HUES64 (cell line): Measurements from ENCODE around the gene PAXX.
"Not testable (repeated sequence)": the region's sequence is repeated elsewhere in the genome, so short reads cannot be mapped to it uniquely, and the experiment has no call there.

Source experiments
- H3K27ac ChIP-seq: 2 replicates; pipeline ENCODE4 v1.7.0; 2013; ENCODE audit warnings: low read depth, low read length, inconsistent platforms
- H3K27me3 ChIP-seq: 2 replicates; pipeline ENCODE4 v1.6.1; 2013; ENCODE audit warnings: mild to moderate bottlenecking, low read length; ENCODE audit not compliant: insufficient read depth
- H3K36me3 ChIP-seq: 2 replicates; pipeline ENCODE4 v1.6.1; 2013; ENCODE audit warnings: mild to moderate bottlenecking, low read length; ENCODE audit not compliant: insufficient read depth
- H3K4me1 ChIP-seq: 2 replicates; pipeline ENCODE4 v1.6.1; 2013; ENCODE audit warnings: mild to moderate bottlenecking, low read length, moderate library complexity; ENCODE audit not compliant: insufficient read depth
- H3K4me3 ChIP-seq: 2 replicates; pipeline ENCODE4 v1.5.1; 2013; ENCODE audit warnings: mild to moderate bottlenecking, low read length, moderate library complexity
- H3K9ac ChIP-seq: 2 replicates; pipeline ENCODE4 v1.6.1; 2013; ENCODE audit warnings: mild to moderate bottlenecking, low read depth, low read length
- H3K9me3 ChIP-seq: 2 replicates; pipeline ENCODE4 v1.6.1; 2013; ENCODE audit warnings: low read depth, low read length; ENCODE audit not compliant: insufficient read depth
- WGBS: fragments of 150-250, 120-280 bp; methylation state at CpG from one replicate; pipeline ENCODE4 v1.1.7; 2013; ENCODE audit warnings: missing lambda C conversion rate; 5-methylcytosine and 5-hydroxymethylcytosine counted together

PAXX gene

DNA sequence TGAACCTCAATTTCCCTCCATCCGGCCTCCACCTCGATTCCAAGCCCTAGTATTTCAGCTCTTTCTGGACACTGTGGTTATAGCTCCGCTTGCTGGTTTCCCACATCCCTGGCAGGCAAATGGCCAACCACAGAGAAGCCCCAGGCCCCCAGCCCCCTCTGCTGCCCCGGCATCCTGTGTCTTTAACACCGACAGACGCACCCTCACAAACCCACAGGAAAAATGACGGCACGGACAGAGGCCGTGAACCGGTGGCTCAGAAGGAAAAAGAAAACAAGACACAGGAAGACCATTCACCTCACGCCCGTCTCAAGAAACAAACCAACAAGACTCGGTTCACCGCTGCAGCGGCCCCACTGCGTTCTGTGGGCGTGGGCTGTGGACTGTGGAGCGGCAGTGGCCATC lies 5.6 kb downstream of the PAXX start:
- peaks cover 5% of the 10 kb centered on the region; the same call in 1 of the 2 replicates for H3K36me3 ChIP-seq
- WGBS: 93% methylated on average over 18 of the region's 18 CpGs
- H3K4me1 ChIP-seq: peaks cover 9% of the 10 kb centered on the region
- H3K9ac ChIP-seq: no peak overlapping the region
- H3K27me3 ChIP-seq: 0 out of 2 replicates have a peak, but pooled peaks cover 6% of the 10 kb centered on the region
- H3K27ac ChIP-seq: no peak overlapping the region
- H3K9me3 ChIP-seq: no peaks in the 10 kb centered on the region
- no peak overlapping the region for H3K4me3 ChIP-seq

DNA sequence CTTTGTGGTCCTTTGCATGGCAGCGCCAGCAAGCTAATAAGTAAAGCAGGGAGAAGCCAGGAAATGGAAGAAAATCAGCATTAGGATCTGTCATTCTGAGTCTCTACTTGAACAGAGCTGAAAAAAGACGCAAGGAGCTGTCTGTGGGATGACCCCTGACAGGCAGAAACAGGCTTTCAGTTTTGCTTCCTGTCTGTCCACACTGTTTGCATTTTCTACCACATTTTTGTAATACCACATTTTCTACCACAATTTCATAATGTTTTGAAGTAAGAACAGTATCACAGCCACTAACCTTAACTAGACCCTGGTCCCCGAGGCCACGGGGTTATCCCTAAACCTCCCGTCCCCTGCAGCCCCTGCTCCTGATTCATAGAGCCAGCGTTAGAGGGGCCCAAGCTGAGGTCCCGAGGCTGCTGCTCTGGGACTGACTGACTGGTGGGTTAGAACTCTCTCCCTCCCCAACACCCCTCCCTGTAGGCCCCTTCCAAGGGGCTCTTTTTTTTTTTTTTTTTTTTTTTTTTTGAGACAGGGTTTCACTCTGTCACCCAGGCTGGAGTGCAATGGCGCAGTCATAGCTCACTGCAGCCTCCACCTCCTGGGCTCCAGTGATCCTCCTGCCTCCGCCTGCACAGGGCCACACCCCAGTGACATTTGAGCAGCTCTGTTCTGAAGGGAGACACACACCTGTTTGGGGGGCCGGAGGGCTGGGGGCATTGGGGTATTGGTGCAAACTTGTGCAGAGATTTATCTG lies 8.1 kb downstream of the PAXX start:
- peaks cover 9% of the 10 kb centered on the region for H3K4me1 ChIP-seq
- H3K9me3 ChIP-seq: no peaks in the 10 kb centered on the region
- H3K9ac ChIP-seq: no peak overlapping the region
- no peaks in the 10 kb centered on the region for H3K36me3 ChIP-seq
- no peak overlapping the region for H3K27ac ChIP-seq
- no peak overlapping the region for H3K4me3 ChIP-seq
- WGBS: 91% methylated on average over 10 of the region's 10 CpGs
- 0 out of 2 replicates have a peak, but pooled peaks cover 2% of the 10 kb centered on the region for H3K27me3 ChIP-seq

DNA sequence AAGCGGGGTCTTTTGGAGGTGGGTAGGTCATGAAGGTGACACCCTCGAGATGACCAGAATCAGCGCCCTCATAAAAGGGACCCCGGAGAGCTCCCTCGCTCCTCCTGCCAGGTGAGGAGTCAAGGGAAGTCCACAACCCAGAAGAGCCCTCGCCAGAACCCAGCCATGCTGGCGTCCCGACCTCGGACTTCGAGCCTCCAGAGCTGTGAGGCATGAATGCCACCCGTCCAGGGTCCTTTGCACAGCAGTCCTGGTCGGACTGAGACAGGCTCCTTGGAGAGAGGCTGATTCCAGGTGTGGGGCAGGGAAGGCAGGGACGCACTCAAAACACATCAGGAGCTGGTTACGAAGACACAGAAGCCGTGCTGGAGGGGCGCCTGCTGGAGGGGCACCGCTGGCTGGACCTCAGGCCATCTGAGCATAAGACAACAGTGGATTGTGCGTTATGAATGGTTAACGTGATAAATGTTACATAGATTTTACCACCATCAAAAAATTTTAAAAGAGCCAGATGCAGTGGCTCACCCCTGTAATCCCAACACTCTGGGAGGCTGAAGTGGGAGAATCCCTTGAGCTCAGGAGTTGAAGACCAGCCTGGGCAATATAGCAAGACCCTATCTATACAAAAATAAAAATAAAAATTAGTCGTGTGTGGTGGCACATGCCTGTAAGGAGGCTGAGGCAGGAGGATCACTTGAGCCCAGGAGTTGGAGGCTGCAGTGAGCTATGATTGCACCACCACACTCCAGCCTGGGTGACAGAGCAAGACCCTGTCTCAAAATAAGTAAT lies 9.8 kb downstream of the PAXX start:
- no peaks in the 10 kb centered on the region for H3K9me3 ChIP-seq
- H3K27ac ChIP-seq: no peak overlapping the region
- no peak overlapping the region for H3K9ac ChIP-seq
- H3K4me1 ChIP-seq: peaks cover 3% of the 10 kb centered on the region; the same call in 1 of the 2 replicates
- WGBS: 94% methylated on average over 19 of the region's 20 CpGs
- no peaks in the 10 kb centered on the region for H3K27me3 ChIP-seq
- no peaks in the 10 kb centered on the region for H3K36me3 ChIP-seq
- H3K4me3 ChIP-seq: no peak overlapping the region

DNA sequence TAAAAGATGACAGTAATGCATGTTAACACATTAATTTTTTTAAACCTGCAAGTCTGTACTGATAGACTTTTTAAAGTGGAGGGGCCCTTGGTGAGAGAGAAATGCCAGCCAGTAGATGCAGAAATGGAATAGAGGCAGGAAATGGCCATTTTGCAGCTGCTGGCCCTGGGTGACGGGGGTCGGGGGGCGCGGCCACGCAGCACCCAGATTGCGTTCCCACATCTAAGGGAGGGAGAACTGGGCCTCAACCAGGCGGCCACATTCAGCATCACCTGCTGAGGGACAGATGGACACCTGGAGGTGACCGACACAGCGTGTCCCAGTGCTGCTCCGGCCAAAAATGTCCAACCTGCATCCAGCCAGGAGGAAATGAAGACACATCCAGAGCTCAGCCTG lies 10.4 kb downstream of the PAXX start:
- Histone ChIP-seq H3K9me3 (no peaks in the 10 kb centered on the region), H3K4me1 (no peaks in the 10 kb centered on the region), H3K9ac (no peak overlapping the region), H3K27ac (no peak overlapping the region), H3K36me3 (no peaks in the 10 kb centered on the region), H3K27me3 (no peaks in the 10 kb centered on the region), H3K4me3 (no peak overlapping the region)
- WGBS: 95% methylated on average over 10 of the region's 10 CpGs

DNA sequence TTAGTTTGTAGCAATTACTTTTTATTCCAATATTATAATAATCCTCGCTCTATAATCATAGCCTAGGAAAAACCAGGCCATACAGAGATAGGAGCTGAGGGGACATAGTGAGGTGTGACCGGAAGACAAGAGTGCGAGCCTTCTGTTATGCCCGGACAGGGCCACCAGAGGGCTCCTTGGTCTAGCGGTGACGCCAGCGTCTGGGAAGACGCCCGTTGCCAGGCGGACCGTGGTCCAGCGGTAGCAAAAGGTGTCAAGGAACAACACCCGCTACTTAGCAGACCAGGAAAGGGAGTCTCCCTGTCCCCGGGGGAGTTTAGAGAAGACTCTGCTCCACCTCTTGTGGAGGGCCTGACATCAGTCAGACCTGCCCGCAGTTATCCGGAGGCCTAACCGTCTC lies 12.1 kb downstream of the PAXX start:
- not testable (repeated sequence) for H3K27me3 ChIP-seq, H3K4me3 ChIP-seq, H3K9me3 ChIP-seq, H3K4me1 ChIP-seq, H3K9ac ChIP-seq, H3K27ac ChIP-seq, H3K36me3 ChIP-seq
- 43% methylated on average over 16 of the region's 17 CpGs for WGBS

DNA sequence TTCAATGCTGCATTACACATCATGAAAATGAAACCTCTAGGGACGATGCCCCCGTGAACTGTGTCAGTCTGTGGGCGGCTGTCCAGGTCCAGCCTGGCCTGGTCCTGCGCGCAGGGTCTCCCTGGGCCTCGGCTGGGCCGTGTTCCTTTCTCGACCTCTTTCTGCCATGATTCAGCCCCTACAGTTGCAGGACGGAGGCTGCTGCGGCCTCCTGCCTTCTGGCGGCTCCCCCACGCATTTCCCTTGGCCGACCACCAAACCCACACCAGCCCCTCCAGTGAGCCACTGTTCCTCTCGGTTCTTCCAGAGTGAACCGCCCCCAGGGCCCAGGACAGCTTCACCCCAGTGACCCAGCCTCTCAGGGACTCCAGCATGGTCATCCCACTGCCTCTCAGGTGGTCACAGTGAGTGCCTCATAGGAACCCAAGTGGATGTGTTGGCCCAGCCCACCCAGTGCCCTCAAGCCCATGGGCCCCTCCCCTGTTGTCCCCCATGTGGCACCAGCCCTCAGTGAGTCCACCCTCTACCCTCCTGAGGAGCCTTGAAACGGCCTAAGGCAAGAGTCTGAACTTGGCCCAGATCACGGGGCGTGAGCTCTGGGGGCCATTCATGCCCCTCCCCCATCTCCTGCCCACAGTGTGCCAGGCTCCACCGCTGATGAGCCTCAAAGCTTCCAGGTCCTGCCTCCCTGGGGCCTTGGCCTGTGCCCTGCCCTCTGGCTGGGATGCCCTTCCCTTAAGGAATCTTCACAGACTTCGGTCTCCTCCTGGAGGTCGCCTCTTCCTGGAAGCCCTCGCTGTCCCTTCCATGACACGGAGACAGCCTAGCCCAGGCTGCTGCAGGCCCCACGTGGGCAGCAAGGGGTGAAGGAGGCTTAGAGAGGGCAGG lies 14.1 kb downstream of the PAXX start:
- WGBS: 92% methylated on average over 24 of the region's 24 CpGs
- Histone ChIP-seq H3K4me1 (no peaks in the 10 kb centered on the region), H3K9ac (no peak overlapping the region), H3K27me3 (no peaks in the 10 kb centered on the region), H3K27ac (no peak overlapping the region), H3K36me3 (no peaks in the 10 kb centered on the region), H3K4me3 (no peak overlapping the region), H3K9me3 (no peaks in the 10 kb centered on the region)

DNA sequence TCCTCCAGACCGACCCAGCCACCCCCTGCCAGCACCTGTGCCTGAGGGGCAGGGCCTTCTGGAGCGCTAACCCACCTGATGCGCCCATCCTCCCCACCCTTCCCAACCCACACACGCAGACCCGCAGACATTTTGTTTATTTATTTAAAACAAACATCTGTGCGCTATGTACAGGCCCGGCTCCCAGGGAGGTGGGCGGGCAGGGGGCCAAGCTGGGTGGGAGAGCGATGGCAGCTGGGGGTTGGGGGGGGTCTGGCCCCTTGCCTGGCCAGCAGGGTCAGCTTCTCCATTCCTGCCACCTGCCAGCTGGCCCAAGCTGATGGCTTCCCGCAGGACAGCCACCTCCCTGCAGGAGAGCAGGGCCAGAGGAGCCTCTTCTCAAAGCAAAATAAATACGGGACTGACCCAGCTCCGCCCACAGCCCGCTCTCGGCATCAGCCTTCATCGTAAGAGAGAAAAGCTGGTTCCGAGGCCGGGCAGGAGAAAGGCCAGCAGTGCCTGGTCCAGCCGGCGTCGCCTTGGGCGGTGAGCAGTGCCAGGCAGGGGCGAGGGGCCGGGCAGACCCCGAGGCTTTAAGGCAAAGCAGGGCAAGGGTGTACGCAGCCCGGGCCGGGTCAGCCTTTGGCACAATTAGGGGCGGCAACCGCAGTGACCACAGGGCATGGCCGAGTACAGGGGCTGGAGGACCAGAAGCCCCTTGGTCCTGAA lies 15.0 kb downstream of the PAXX start:
- Histone ChIP-seq H3K4me1 (no peaks in the 10 kb centered on the region), H3K27ac (no peak overlapping the region), H3K4me3 (no peak overlapping the region), H3K36me3 (no peaks in the 10 kb centered on the region), H3K9ac (no peak overlapping the region), H3K27me3 (no peaks in the 10 kb centered on the region), H3K9me3 (no peaks in the 10 kb centered on the region)
- 89% methylated on average over 30 of the region's 30 CpGs for WGBS

DNA sequence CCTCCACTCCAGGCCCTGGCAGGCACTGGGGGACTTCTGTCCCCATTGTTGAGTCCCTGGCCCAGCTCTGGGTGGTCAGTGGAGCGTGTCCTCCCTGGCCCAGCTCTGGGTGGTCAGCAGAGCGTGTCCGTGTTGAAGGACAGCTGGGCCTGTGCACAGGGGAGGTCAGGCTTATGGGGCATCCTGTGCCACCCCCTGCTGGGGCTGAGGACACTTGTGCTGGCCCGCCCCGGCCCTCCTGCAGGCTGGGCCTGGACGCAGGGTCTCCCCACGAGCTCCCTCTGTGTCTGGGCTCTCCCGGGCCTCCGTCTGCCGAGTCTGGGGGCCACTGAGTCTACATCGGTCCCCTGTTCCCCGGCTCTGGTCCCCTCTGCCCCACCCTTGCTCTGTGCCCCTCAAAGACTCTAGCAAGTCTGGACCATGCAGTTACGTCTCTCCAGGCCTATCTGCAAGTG lies 15.6 kb downstream of the PAXX start:
- Histone ChIP-seq H3K9ac (no peak overlapping the region), H3K36me3 (no peaks in the 10 kb centered on the region), H3K9me3 (no peaks in the 10 kb centered on the region), H3K27ac (no peak overlapping the region), H3K27me3 (no peaks in the 10 kb centered on the region), H3K4me3 (no peak overlapping the region), H3K4me1 (no peaks in the 10 kb centered on the region)
- WGBS: 92% methylated on average over 13 of the region's 13 CpGs

DNA sequence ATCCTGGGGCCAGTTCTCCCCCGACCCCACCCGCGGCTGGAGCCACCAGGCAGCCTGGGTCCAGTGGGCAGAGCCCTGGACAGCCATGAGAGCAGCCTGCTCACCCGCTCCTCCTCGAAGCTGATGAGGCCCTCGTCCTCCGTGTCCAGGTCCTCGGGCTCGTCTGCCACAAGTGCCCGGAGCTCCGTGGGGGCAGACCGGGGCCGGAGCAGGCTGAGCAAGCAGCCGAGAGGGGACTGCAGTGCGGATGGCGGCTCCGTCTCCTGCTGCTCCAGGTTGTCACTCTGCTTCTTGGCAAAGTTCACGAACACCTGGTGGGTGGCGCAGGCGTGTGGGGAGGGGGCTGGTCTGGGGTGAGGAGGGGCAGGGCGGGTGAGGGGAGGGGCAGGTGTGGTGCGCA lies 16.1 kb downstream of the PAXX start:
- Histone ChIP-seq H3K4me3 (no peak overlapping the region), H3K27me3 (no peaks in the 10 kb centered on the region), H3K4me1 (no peaks in the 10 kb centered on the region), H3K9ac (no peak overlapping the region), H3K27ac (no peak overlapping the region), H3K9me3 (no peaks in the 10 kb centered on the region), H3K36me3 (no peaks in the 10 kb centered on the region)
- WGBS: 90% methylated on average over 22 of the region's 22 CpGs

DNA sequence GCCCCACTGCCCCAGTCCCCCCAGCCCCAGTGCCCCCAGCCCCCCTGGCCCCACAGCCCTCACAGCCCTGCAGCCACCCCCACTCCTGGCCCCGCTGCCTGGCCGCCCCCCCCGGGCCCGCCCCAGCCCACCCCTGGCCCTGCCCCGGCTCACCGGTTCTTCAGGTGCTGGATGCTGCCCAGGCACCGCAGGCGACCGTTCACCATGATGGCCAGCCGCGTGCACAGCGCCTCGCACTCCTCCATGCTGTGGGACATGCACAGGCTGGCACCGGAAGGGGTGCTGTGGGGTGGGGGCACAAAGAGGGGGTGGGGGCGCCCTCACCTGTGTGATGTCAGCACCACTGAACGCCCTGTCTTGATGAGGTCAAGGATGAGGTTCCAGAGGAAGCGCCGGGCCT lies 17.0 kb downstream of the PAXX start:
- H3K9me3 ChIP-seq: no peaks in the 10 kb centered on the region
- WGBS: 92% methylated on average over 18 of the region's 18 CpGs
- no peak overlapping the region for H3K27ac ChIP-seq
- no peaks in the 10 kb centered on the region for H3K4me1 ChIP-seq
- no peaks in the 10 kb centered on the region for H3K27me3 ChIP-seq
- H3K9ac ChIP-seq: no peak overlapping the region
- no peak overlapping the region for H3K4me3 ChIP-seq
- no peaks in the 10 kb centered on the region for H3K36me3 ChIP-seq
